ENCODE results near the gene SLC39A11.

The SLC39A11 gene

GRCh38 chr17:72954579-72954978 is 137.9 kb downstream of the SLC39A11 start:
- no peak overlapping the region for H2AFZ ChIP-seq (ENCODE audit: insufficient read depth, low read length, poor library complexity)
- H4K12ac ChIP-seq (ENCODE audit: low read depth, low read length): no peak overlapping the region
- WGBS (ENCODE audit: extremely low coverage, insufficient coverage, insufficient read length): no CpG with 5 or more reads among the region's 8 CpGs
- H3K27me3 ChIP-seq (ENCODE audit: insufficient read depth, low read length): no peaks in the 10 kb centered on the region
- H3K4ac ChIP-seq (ENCODE audit: low read depth, low read length): no peak overlapping the region
- DNase-seq: no peak
- H2BK120ac ChIP-seq (ENCODE audit: insufficient read depth, low read length, poor library complexity): no peak overlapping the region
- H4K8ac ChIP-seq (ENCODE audit: low read depth, low read length): no peak overlapping the region
- no peak overlapping the region for H2AK5ac ChIP-seq (ENCODE audit: low read length)
- no peak overlapping the region for H3K23ac ChIP-seq (ENCODE audit: low read length)
- no peak overlapping the region for H2BK5ac ChIP-seq (ENCODE audit: low read depth, low read length, poor library complexity)
- no peak overlapping the region for H3K9ac ChIP-seq (ENCODE audit: low read length)
- no peaks in the 10 kb centered on the region for H3K36me3 ChIP-seq (ENCODE audit: control insufficient read depth in 1 of 2, insufficient read depth in 2 of 2, low read length in 2 of 2)
- no peak overlapping the region for H2BK12ac ChIP-seq (ENCODE audit: low read length)
- no peak overlapping the region for H3K27ac ChIP-seq (ENCODE audit: low read depth, low read length)
- peaks cover 4 to 7% of the 10 kb centered on the region in 2 experiments for H3K4me1 ChIP-seq (ENCODE audit: control insufficient read depth in 1 of 2, insufficient read depth in 2 of 2, low read length in 2 of 2)
- H3K18ac ChIP-seq (ENCODE audit: low read length): no peak overlapping the region
- no peak overlapping the region for H3K4me2 ChIP-seq (ENCODE audit: low read length)
- no peaks in the 10 kb centered on the region for H3K9me3 ChIP-seq (ENCODE audit: insufficient read depth, low read depth, low read length)
- H3K79me1 ChIP-seq (ENCODE audit: low read length): no peaks in the 10 kb centered on the region
- no peak overlapping the region for H3K4me3 ChIP-seq (ENCODE audit: low read depth, low read length)
- no peaks in the 10 kb centered on the region for H3K79me2 ChIP-seq (ENCODE audit: control insufficient read depth, insufficient read depth, low read length, poor library complexity)
- no peak overlapping the region for H4K91ac ChIP-seq (ENCODE audit: low read depth, low read length)
- no peak overlapping the region for H3K14ac ChIP-seq (ENCODE audit: low read length)

GRCh38 chr17:72953621-72954020 is 138.9 kb downstream of the SLC39A11 start:
- Histone ChIP-seq H3K14ac (ENCODE audit: low read length) (no peak overlapping the region), H3K9me3 (ENCODE audit: insufficient read depth, low read depth, low read length) (no peaks in the 10 kb centered on the region), H3K4me1 (ENCODE audit: control insufficient read depth in 1 of 2, insufficient read depth in 2 of 2, low read length in 2 of 2) (peaks cover 4 to 7% of the 10 kb centered on the region in 2 experiments), H3K79me1 (ENCODE audit: low read length) (no peaks in the 10 kb centered on the region), H3K23ac (ENCODE audit: low read length) (no peak overlapping the region), H3K36me3 (ENCODE audit: control insufficient read depth in 1 of 2, insufficient read depth in 2 of 2, low read length in 2 of 2) (no peaks in the 10 kb centered on the region), H2BK120ac (ENCODE audit: insufficient read depth, low read length, poor library complexity) (no peak overlapping the region), H3K4me2 (ENCODE audit: low read length) (no peak overlapping the region), H2BK5ac (ENCODE audit: low read depth, low read length, poor library complexity) (no peak overlapping the region), H2AK5ac (ENCODE audit: low read length) (no peak overlapping the region), H2BK12ac (ENCODE audit: low read length) (no peak overlapping the region), H3K79me2 (ENCODE audit: control insufficient read depth, insufficient read depth, low read length, poor library complexity) (no peaks in the 10 kb centered on the region), H3K4me3 (ENCODE audit: low read depth, low read length) (no peak overlapping the region), H3K18ac (ENCODE audit: low read length) (no peak overlapping the region), H4K91ac (ENCODE audit: low read depth, low read length) (no peak overlapping the region), H2AFZ (ENCODE audit: insufficient read depth, low read length, poor library complexity) (no peak overlapping the region), H4K12ac (ENCODE audit: low read depth, low read length) (no peak overlapping the region), H4K8ac (ENCODE audit: low read depth, low read length) (no peak overlapping the region), H3K27ac (ENCODE audit: low read depth, low read length) (no peak overlapping the region), H3K9ac (ENCODE audit: low read length) (no peak overlapping the region), H3K4ac (ENCODE audit: low read depth, low read length) (no peak overlapping the region), H3K27me3 (ENCODE audit: insufficient read depth, low read length) (no peaks in the 10 kb centered on the region)
- DNase-seq: peak in 1 of 2 donors; percentile 25
- WGBS (ENCODE audit: extremely low coverage, insufficient coverage, insufficient read length): no CpG with 5 or more reads among the region's 11 CpGs

GRCh38 chr17:72952641-72953315 is 139.7 kb downstream of the SLC39A11 start:
- Histone ChIP-seq H3K79me1 (ENCODE audit: low read length) (no peaks in the 10 kb centered on the region), H2BK120ac (ENCODE audit: insufficient read depth, low read length, poor library complexity) (no peak overlapping the region), H3K36me3 (ENCODE audit: control insufficient read depth in 1 of 2, insufficient read depth in 2 of 2, low read length in 2 of 2) (no peaks in the 10 kb centered on the region), H2AK5ac (ENCODE audit: low read length) (no peak overlapping the region), H3K23ac (ENCODE audit: low read length) (no peak overlapping the region), H3K9me3 (ENCODE audit: insufficient read depth, low read depth, low read length) (no peaks in the 10 kb centered on the region), H3K4me2 (ENCODE audit: low read length) (no peak overlapping the region), H2BK12ac (ENCODE audit: low read length) (no peak overlapping the region), H3K18ac (ENCODE audit: low read length) (no peak overlapping the region), H3K27me3 (ENCODE audit: insufficient read depth, low read length) (no peaks in the 10 kb centered on the region), H2AFZ (ENCODE audit: insufficient read depth, low read length, poor library complexity) (no peak overlapping the region), H4K8ac (ENCODE audit: low read depth, low read length) (no peak overlapping the region), H3K4me1 (ENCODE audit: control insufficient read depth in 1 of 2, insufficient read depth in 2 of 2, low read length in 2 of 2) (peaks cover 4 to 7% of the 10 kb centered on the region in 2 experiments), H4K12ac (ENCODE audit: low read depth, low read length) (no peak overlapping the region), H4K91ac (ENCODE audit: low read depth, low read length) (no peak overlapping the region), H3K9ac (ENCODE audit: low read length) (no peak overlapping the region), H3K4me3 (ENCODE audit: low read depth, low read length) (no peak overlapping the region), H2BK5ac (ENCODE audit: low read depth, low read length, poor library complexity) (no peak overlapping the region), H3K79me2 (ENCODE audit: control insufficient read depth, insufficient read depth, low read length, poor library complexity) (no peaks in the 10 kb centered on the region), H3K4ac (ENCODE audit: low read depth, low read length) (no peak overlapping the region), H3K27ac (ENCODE audit: low read depth, low read length) (no peak overlapping the region), H3K14ac (ENCODE audit: low read length) (no peak overlapping the region)
- peak in 1 of 2 donors; percentile 16 for DNase-seq
- no CpG with 5 or more reads among the region's 10 CpGs for WGBS (ENCODE audit: extremely low coverage, insufficient coverage, insufficient read length)

- no peak overlapping the region for H4K8ac ChIP-seq (ENCODE audit: low read depth, low read length)
- H3K79me1 ChIP-seq (ENCODE audit: low read length): no peaks in the 10 kb centered on the region
- WGBS (ENCODE audit: extremely low coverage, insufficient coverage, insufficient read length): no CpG with 5 or more reads among the region's 5 CpGs
- no peak overlapping the region for H3K4me2 ChIP-seq (ENCODE audit: low read length)
- no peaks in the 10 kb centered on the region for H3K36me3 ChIP-seq (ENCODE audit: control insufficient read depth in 1 of 2, insufficient read depth in 2 of 2, low read length in 2 of 2)
- H2BK12ac ChIP-seq (ENCODE audit: low read length): no peak overlapping the region
- no peaks in the 10 kb centered on the region for H3K27me3 ChIP-seq (ENCODE audit: insufficient read depth, low read length)
- H3K79me2 ChIP-seq (ENCODE audit: control insufficient read depth, insufficient read depth, low read length, poor library complexity): no peaks in the 10 kb centered on the region
- no peak overlapping the region for H3K23ac ChIP-seq (ENCODE audit: low read length)
- no peak overlapping the region for H4K12ac ChIP-seq (ENCODE audit: low read depth, low read length)
- no peak overlapping the region for H3K14ac ChIP-seq (ENCODE audit: low read length)
- no peak overlapping the region for H3K9ac ChIP-seq (ENCODE audit: low read length)
- H4K91ac ChIP-seq (ENCODE audit: low read depth, low read length): no peak overlapping the region
- H3K18ac ChIP-seq (ENCODE audit: low read length): no peak overlapping the region
- no peak overlapping the region for H2BK5ac ChIP-seq (ENCODE audit: low read depth, low read length, poor library complexity)
- H3K9me3 ChIP-seq (ENCODE audit: insufficient read depth, low read depth, low read length): no peaks in the 10 kb centered on the region
- H3K4me1 ChIP-seq (ENCODE audit: control insufficient read depth in 1 of 2, insufficient read depth in 2 of 2, low read length in 2 of 2): peaks cover 4 to 7% of the 10 kb centered on the region in 2 experiments
- no peak overlapping the region for H3K27ac ChIP-seq (ENCODE audit: low read depth, low read length)
- H2AK5ac ChIP-seq (ENCODE audit: low read length): no peak overlapping the region
- no peak overlapping the region for H3K4me3 ChIP-seq (ENCODE audit: low read depth, low read length)
- no peak overlapping the region for H2BK120ac ChIP-seq (ENCODE audit: insufficient read depth, low read length, poor library complexity)
- DNase-seq: no peak
- no peak overlapping the region for H3K4ac ChIP-seq (ENCODE audit: low read depth, low read length)
- H2AFZ ChIP-seq (ENCODE audit: insufficient read depth, low read length, poor library complexity): no peak overlapping the region
Measured at GRCh38 chr17:72952220-72952619, 140.3 kb downstream of the SLC39A11 start.

Data from trophoblast cell (in vitro differentiated cells and primary cell).